ENCODE results near the gene TMEM147. TPM values are rescaled to one million over a fixed set of nuclear protein-coding genes. Genes with fewer than 3 reads are reported as not detected.
"Not testable (repeated sequence)": the region's sequence is repeated elsewhere in the genome, so short reads cannot be mapped to it uniquely, and the experiment has no call there.

The TMEM147 gene
- total RNA-seq, 1 experiment from 2014 or later, result 114 TPM

DNA sequence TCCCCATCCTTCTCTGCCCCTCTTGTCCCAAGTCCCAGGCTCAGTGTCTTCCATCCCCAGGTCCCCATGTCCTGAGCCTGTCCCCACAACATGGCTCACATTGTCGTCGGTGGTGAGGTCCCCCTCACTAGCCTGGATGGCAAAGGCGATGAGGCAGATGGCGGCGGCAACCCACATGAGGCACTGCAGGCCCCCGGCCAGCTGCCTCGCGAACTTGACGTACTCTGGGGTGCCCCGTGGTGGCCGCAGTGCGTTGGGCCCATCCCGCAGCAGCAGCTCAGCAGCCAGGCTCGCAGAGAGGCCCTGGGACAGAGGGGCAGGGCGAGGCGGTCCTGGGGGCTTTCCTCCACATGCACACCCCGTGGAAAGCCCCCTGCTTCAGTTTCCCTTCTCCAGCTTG lies 16.9 kb downstream of the TMEM147 start:
- no peak for DNase-seq (ENCODE audit: low read depth)

DNA sequence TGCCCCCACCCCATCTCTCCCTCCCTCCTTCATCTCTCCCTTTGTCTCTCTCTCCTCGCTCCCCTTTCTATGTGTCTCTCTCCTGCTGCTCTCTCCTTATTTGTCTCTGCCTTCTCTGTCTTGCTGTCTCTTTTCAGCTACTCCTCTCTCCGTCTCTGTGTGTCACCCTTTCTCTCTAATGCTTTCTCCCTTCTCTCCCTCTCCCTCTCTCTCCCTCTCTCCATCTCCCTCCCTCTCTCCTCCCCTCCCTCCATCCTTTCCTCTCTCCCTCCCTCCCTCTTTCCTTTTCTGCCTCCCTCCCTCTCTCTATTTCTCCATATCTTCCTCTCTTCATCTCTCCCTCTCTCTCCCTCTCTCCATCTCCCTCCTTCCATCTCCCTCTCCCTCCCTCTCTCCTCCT lies 17.4 kb downstream of the TMEM147 start:
- DNase-seq (ENCODE audit: low read depth), result no peak

DNA sequence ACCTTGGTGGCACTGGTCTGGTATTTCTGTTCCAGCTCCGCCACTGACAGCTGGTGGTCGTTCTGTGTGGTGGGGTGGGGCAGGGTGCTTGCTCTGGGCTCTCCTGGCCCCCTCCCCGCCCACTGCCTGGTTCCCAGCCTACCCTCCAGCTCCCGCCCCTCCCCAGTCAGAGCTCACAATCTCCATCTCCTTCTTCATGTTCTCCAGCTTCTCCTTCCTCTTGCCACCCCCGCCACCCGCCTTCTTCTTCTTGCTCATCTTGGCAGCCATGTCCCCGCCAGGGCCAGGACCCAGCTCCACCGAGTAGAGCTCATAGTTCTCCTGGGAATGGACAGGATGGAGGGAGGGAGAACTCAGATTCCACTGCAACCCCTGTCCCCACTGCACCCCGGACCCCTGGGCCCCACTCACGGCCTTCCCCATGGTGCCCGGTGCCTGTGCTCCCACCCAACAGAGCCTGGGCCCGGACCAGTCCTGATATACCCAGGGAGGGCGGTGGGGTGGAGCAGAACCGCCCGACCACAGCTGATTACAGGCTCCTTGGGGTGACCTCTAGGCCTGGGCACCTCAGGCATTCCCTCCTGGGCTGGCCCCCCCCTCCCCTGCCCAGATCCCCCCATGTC lies 17.9 kb downstream of the TMEM147 start, which contains the start of gene ATP4A:
Gene ATP4A, minus strand, starts transcription at position 452 of the 623 bp plus-strand sequence. Its CDS starts 29 bp downstream, at position 423.
- DNase-seq (ENCODE audit: low read depth), result no peak

DNA sequence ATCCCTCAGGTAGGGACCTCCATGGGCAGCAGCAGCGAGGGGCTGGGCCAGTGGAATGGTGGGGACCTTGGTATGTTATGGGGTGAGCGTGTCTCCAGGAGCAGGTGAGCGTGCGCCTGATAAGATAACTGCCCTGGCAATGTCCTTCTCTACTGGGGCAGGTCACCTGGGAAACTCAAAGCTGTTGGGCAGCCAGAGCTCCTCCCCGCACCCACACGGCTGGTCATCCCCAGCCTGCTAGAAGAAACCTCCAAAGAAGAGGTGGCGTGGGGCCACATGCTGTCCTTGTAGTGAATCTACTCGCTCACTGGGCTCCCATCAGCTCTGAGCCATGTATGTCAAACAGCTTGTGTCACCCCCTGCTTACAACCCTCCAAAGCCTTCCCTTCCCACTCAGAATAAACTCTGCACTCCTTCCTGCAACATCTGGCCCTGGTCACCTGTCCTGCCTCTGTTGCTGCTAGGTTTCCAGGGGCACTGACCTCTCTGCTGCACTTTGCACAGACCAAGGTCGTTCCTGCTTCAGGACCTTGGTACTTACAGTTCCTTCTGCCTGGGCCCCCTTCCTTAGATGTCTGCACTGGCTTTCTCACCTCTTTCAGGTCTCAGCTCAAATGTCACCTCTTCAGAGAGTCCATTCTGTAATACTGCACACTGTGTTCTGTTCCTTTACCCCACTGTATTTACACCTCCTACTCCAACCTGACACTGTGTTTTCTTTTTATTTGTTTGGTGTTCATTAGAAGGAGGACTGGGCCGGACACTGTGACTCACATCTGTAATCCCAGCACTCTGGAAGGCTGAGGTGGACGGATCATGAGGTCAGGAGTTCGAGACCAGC lies 19.8 kb downstream of the TMEM147 start:
- no peak for DNase-seq (ENCODE audit: low read depth)

DNA sequence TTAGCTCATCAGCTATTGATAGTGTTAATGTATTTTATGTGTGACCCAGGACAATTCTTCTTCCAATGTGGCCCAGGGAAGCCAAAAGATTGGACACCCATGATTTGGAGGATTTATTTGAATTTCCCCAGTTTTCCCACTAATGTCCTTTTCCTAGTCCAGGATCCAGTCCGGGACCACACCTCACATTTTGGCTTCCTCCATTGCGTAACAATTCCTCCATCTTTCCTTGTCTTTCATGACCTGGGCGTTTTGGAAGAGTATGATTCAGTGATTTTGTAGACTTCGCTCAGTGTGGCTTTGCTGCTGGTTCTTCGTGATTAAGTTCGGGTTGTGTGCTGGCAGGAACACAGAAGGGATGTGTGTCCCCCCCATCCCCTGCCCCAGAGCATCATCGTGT lies 21.3 kb downstream of the TMEM147 start:
- DNase-seq (ENCODE audit: low read depth), result no peak

DNA sequence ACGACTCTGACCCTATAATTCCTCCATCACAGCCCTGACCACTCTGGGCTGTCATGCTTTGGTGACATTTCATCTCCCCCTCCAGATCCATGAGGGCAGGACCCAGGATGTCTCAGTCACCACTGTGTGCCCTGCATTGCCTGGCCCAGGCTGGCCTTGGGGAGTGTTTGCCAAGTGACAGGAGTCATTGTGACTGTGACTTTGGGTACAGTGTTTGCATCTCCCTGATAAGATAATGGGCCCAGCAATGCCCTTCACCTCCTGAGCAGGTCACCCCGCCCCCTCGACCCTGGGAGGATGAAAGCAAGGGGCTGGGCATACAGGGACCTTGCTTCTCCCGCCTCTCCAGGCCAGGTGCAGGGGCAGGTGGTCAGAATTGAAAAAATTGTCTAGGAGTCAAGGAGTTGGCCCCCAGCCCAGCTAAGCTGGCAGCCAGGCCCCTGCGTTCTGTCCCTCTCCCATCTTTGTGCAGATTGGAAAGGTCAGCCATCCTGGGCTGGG lies 23.9 kb downstream of the TMEM147 start:
- DNase-seq (ENCODE audit: low read depth), result no peak

DNA sequence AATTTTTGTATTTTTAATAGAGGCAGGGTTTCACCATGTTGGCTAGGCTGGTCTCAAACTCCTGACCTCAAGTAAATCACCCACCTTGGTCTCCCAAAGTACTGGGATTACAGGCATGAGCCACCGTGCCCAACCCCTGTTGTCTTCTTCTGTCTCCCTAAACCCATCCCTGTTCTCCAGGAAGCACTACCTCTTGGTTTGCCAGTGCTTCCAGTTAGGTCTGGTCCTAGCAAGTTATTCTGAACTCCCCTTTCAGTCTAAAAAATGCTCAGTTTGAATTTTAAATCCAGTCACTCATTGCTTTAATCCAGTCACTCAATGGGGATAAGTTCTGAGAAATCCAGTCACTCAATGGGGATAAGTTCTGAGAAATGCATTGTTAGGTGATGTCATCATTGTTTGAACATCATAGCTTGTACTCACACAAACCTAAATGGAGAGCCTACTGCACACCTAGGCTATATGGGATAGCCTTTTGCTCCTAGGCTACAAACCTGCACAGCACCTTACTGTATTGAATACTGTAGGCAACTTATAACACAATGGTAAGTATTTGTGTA lies 26.1 kb downstream of the TMEM147 start:
- no peak for DNase-seq (ENCODE audit: low read depth)

DNA sequence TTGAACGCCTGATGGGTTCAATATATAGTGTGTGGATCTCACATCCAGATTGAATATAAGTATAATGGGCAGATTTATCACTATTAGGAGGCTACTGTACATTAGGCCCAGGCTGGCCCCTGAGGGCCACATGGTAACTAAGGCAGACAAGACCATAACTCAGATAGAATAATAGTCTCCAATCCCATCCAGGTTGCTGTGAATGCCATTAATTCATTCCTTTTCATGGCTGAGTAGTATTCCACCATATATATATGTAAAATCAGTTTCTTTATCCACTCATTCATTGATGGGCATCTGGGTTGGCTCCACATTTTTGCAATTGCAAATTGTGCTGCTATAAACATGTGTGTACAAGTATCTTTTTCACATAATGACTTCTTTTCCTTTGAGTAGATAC lies 32.5 kb downstream of the TMEM147 start:
- no peak for DNase-seq (ENCODE audit: low read depth)

DNA sequence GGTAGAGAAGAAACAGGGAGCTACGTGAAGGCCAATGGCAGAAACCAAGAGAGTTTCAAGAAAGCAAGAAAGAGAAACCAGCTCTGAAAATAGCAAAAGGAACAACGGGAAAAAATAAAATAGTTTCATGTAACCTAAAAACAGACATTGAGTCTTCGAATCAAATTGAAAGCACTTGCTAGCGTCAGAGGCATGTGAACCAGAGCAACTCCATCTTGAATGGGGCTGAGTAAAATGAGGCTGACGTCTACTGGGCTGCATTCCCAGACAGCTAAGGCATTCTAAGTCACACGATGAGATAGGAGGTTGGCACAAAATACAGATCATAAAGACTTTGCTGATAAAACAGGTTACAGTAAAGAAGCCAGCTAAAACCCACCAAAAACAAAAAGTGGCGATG lies 33.3 kb downstream of the TMEM147 start:
- DNase-seq (ENCODE audit: low read depth), result no peak

DNA sequence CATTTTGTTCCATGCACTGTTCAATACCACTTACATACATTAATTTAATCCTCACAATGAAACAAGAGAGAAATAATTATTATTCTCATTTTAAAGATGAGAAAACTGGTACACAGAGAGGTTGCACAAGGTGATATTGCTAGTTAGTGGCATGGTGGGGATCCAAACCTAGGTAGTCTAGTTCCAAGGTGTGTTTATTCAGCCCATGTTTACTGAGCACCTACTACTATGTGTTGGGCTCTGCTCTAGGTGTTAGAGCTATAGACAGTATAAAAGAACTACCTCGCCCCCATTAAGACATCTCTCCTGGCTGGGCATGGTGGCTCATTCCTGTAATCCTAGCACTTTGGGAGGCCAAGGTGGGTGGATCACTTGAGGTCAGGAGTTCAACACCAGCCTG lies 37.3 kb downstream of the TMEM147 start:
- no peak for DNase-seq (ENCODE audit: low read depth)

DNA sequence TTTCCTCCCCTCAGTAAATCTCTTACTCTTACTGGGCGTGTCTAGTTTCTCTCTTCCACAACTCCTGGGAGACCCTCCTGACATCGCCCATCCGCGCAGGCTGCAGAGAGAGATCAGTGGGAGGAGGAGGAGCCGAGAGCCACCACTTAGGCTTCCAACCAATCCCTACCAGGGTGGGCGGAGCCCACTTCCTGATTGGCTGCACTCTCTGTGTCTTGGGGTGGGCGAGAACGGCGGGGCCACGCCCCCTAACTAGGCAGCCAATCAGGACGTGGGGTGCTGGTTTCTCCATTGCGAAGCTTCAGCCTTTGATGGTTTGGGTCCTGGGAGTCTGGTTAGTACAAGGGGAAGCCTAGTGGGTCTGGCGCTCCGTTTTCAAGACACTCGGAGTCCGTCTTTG lies 40.4 kb downstream of the TMEM147 start, which contains the start of gene PMIS2:
Gene PMIS2, plus strand, starts transcription at position 326 of the 400 bp plus-strand sequence. CDS start 87 bp downstream, outside the sequence.
- peak; percentile 11 for DNase-seq (ENCODE audit: low read depth)

DNA sequence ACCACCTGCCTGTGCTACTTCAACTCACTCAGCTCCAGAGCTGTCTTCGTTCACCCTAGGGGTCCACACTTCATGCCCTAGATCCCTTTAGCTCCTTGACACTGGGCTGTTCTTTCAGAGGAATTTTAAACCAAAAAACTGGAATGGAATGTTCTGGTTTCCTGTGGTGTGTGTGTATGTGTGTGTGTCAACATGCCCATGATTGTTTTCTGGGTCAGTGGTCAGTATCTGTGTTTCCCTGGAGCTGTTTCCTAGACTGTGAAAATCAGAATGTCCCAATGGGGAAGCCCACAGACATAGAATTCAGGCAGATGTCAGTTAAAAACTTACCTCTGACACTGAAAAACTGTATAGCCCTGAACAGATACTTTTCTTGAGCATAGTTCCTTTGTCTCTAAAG lies 41.9 kb downstream of the TMEM147 start:
- peak; percentile 4 for DNase-seq (ENCODE audit: low read depth)

DNA sequence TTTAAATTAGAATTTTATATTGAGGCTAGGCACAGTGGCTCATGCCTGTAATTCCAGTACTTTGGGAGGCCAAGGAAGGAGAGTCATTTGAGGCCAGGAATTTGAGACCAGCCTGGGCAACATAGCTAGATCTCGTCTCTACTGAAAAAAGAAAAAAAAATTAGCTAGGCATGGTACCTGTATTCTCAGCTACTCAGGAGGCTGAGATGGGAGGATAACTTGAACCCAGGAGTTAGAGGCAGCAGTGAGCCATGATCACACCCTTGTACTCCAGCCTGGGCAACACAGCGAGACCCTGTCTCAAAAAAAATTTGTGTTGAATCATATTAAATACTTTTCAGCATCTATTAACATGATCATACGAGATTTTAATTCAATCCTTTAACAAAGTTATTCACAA lies 45.4 kb downstream of the TMEM147 start:
- no peak for DNase-seq (ENCODE audit: low read depth)

DNA sequence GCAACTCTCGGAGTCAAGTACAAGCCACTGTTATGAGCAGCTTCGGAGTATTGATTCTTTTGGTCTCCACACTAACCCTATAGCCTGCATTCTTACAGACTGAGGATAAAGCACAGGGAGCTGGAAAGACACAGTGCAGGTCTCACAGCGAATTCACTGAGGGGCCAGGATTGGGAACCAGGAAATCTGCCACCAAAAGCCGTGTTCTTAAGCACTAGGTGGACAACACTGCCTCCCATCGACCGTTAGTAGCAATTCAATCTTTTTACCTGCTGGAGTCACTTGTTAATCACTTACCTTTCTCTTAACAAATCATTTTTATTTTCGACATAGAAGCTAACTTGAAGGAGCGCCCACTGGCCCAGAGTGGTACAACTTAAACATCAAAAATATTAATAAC lies 46.8 kb downstream of the TMEM147 start:
- peak; percentile 10 for DNase-seq (ENCODE audit: low read depth)

DNA sequence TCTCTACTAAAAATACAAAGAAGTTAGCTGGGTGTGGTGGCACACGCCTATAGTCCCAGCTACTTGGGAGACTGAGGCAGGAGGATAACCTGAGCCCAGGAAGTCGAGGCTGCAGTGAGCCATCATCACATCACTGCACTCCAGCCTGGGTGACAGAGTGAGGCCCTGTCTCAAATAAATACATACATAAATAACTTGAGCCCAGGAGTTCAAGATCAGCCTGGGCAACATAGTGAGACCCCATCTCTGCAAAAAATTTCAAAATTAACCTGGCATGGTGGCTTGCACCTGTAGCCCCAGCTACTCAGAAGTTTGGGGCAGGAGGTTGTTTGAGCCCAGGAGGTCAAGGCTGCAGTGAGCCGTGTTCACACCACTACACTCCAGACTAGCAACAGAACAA lies 49.6 kb downstream of the TMEM147 start:
- not testable (repeated sequence) for DNase-seq (ENCODE audit: low read depth)

DNA sequence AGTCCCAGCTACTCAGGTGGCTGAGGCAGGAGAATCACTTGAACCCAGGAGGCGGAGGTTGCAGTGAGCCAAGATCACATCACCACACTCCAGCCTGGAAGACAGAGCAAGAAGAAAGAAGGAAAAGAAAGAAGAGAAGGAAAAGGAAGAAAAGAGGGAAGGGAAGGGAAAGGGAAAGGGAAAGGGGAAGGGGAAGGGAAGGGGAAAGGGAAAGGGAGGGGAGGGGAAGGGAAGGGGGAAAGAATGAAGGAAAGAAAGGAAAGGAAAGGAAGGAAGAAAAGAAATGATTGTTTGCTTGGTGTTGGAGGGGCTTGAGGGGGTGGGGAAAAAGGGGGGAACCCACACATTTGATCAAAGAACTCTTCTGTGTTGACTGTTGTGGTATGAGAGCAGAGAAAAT lies 50.5 kb downstream of the TMEM147 start:
- DNase-seq (ENCODE audit: low read depth), result no peak

DNA sequence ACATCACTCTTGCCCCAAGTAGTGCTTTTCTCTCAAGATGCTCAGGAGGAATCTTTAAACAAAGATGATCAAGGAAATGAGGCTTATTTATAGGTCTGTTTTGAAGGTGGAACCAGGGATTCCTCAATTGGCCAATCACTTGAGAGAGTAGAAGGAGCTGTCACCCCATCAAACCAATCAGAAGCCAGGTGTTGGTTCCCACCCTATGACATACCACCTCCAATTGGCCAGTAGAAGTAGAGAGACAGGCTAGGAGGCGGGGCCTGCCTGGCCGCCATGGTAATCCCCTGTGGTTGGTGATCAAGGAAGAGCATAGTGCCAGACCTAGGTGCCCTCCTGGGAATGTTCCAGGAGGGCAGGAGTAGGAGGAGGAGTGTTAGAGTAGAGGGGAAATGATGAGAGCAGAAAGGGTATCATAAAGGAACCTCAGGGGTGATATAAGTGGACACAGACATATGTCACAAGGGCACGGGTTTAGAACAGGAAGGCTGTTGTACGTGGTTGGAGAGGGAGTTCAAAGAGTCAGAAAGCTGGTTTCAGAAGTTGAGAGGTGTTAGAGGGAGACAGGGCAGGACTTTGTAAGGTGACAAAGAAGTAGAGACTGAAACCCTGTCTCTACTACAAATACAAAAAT lies 51.1 kb downstream of the TMEM147 start:
- DNase-seq (ENCODE audit: low read depth), result peak; percentile 26

Other genes with a start within 250 kb of the TMEM147 start
- 1.0 and 2.2 TPM in 2 replicates for gene CD22, start 216.4 kb upstream of the TMEM147 start, total RNA-seq (2014; rRNA removed)
- not detected in 2 replicates for gene FFAR1, start 197.7 kb upstream of the TMEM147 start, total RNA-seq (2014; rRNA removed)
- not detected in 2 replicates for gene FFAR3, start 187.2 kb upstream of the TMEM147 start, total RNA-seq (2014; rRNA removed)
- not detected in 2 replicates for gene GPR42, start 174.6 kb upstream of the TMEM147 start, total RNA-seq (2014; rRNA removed)
- gene FFAR2, start 97.4 kb upstream of the TMEM147 start, total RNA-seq (2014; rRNA removed), result not detected in 2 replicates
- gene KRTDAP, start 55.2 kb upstream of the TMEM147 start, total RNA-seq (2014; rRNA removed), result not detected in 2 replicates
- 0.29 and 1.1 TPM in 2 replicates for gene DMKN, start 32.0 kb upstream of the TMEM147 start, total RNA-seq (2014; rRNA removed)
- 0.77 TPM in 1 of 2 replicates, not detected in the other for gene SBSN, start 17.3 kb upstream of the TMEM147 start, total RNA-seq (2014; rRNA removed)
- gene GAPDHS, start 12.2 kb upstream of the TMEM147 start, total RNA-seq (2014; rRNA removed), result not detected in 2 replicates
- not detected in 2 replicates for gene ATP4A, start 18.0 kb downstream of the TMEM147 start, total RNA-seq (2014; rRNA removed)
- not detected in 2 replicates for gene PMIS2, start 40.5 kb downstream of the TMEM147 start, total RNA-seq (2014; rRNA removed)
- 17.4 and 21.0 TPM in 2 replicates for gene HAUS5, start 67.1 kb downstream of the TMEM147 start, total RNA-seq (2014; rRNA removed)
- gene RBM42, start 83.4 kb downstream of the TMEM147 start, total RNA-seq (2014; rRNA removed), result 101 and 103 TPM in 2 replicates
- gene ETV2, start 96.1 kb downstream of the TMEM147 start, total RNA-seq (2014; rRNA removed), result 0.46 and 1.5 TPM in 2 replicates
- gene COX6B1, start 102.7 kb downstream of the TMEM147 start, total RNA-seq (2014; rRNA removed), result 383 and 482 TPM in 2 replicates
- 0.17 TPM in 1 of 2 replicates, not detected in the other for gene UPK1A, start 120.9 kb downstream of the TMEM147 start, total RNA-seq (2014; rRNA removed)
- gene ZBTB32, start 158.9 kb downstream of the TMEM147 start, total RNA-seq (2014; rRNA removed), result not detected in 2 replicates
- 9.8 and 10.8 TPM in 2 replicates for gene KMT2B, start 172.4 kb downstream of the TMEM147 start, total RNA-seq (2014; rRNA removed)
- gene IGFLR1, start 196.8 kb downstream of the TMEM147 start, total RNA-seq (2014; rRNA removed), result 5.1 and 11.7 TPM in 2 replicates
- gene U2AF1L4, start 199.8 kb downstream of the TMEM147 start, total RNA-seq (2014; rRNA removed), result 12.2 and 12.4 TPM in 2 replicates
- gene PSENEN, start 200.0 kb downstream of the TMEM147 start, total RNA-seq (2014; rRNA removed), result 35.2 and 35.6 TPM in 2 replicates
- 16.9 and 18.7 TPM in 2 replicates for gene LIN37, start 202.9 kb downstream of the TMEM147 start, total RNA-seq (2014; rRNA removed)
- 0.29 TPM in 1 of 2 replicates, not detected in the other for gene HSPB6, start 211.4 kb downstream of the TMEM147 start, total RNA-seq (2014; rRNA removed)
- gene PROSER3, start 212.6 kb downstream of the TMEM147 start, total RNA-seq (2014; rRNA removed), result 7.2 and 8.2 TPM in 2 replicates
- 6.4 and 6.6 TPM in 2 replicates for gene ARHGAP33, start 229.9 kb downstream of the TMEM147 start, total RNA-seq (2014; rRNA removed)

Data from LHCN-M2 (cell line).